ENCODE measurements around the gene DNM2.

GRCh38 chr19:10800488-10800887 is 82.6 kb downstream of the DNM2 start:
- TF ChIP-seq, protein P1, sequence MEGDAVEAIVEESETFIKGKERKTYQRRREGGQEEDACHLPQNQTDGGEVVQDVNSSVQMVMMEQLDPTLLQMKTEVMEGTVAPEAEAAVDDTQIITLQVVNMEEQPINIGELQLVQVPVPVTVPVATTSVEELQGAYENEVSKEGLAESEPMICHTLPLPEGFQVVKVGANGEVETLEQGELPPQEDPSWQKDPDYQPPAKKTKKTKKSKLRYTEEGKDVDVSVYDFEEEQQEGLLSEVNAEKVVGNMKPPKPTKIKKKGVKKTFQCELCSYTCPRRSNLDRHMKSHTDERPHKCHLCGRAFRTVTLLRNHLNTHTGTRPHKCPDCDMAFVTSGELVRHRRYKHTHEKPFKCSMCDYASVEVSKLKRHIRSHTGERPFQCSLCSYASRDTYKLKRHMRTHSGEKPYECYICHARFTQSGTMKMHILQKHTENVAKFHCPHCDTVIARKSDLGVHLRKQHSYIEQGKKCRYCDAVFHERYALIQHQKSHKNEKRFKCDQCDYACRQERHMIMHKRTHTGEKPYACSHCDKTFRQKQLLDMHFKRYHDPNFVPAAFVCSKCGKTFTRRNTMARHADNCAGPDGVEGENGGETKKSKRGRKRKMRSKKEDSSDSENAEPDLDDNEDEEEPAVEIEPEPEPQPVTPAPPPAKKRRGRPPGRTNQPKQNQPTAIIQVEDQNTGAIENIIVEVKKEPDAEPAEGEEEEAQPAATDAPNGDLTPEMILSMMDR (conservative IDR thresholded peaks at IDR 0.05) = no peak
- no peak for TF ChIP-seq EZH2 (IDR thresholded peaks at IDR 0.05; ENCODE audit: low read depth)

Data from PC-9 (cell line).